GM23248 (cell line): ENCODE measurements around the gene FAM25G. TPM values are rescaled to one million over a fixed set of nuclear protein-coding genes. Genes with fewer than 3 reads are reported as not detected.
"Not testable (repeated sequence)": the region's sequence is repeated elsewhere in the genome, so short reads cannot be mapped to it uniquely, and the experiment has no call there.

ENCODE experiments used
- DNase-seq: peaks from one replicate; pipeline ENCODE4 v3.0.0-alpha.2; 2015
- H2AFZ ChIP-seq: fragments of 200-600 bp; sonication (generic); 2 replicates; pipeline ENCODE4 v1.6.1; 2016; ENCODE audit warnings: antibody characterized with exemption
- H3F3A ChIP-seq: fragments of 200-600 bp; sonication (generic); 2 replicates; pipeline ENCODE4 v1.6.1; 2016; ENCODE audit warnings: mild to moderate bottlenecking, antibody characterized with exemption, mixed run types; ENCODE audit not compliant: insufficient read depth
- H3K27ac ChIP-seq: fragments of 200-600 bp; sonication (generic); 2 replicates; pipeline ENCODE4 v1.5.1; 2016; ENCODE audit warnings: mild to moderate bottlenecking
- H3K27me3 ChIP-seq: fragments of 200-600 bp; sonication (generic); replicated peaks from 2 replicates; pipeline ENCODE4 v1.6.1; 2016; ENCODE audit warnings: mild to moderate bottlenecking; ENCODE audit not compliant: insufficient read depth
- H3K36me3 ChIP-seq: fragments of 200-600 bp; sonication (generic); 2 replicates; pipeline ENCODE4 v1.6.1; 2016; ENCODE audit warnings: low read depth, mild to moderate bottlenecking
- H3K4me1 ChIP-seq: fragments of 200-600 bp; sonication (generic); 2 replicates; pipeline ENCODE4 v1.6.1; 2016; ENCODE audit warnings: mild to moderate bottlenecking; ENCODE audit not compliant: insufficient read depth
- H3K4me2 ChIP-seq: fragments of 200-600 bp; sonication (generic); one replicate; pipeline ENCODE4 v1.6.1; 2016; ENCODE audit warnings: mild to moderate bottlenecking; ENCODE audit not compliant: unreplicated experiment
- H3K4me3 ChIP-seq: fragments of 200-600 bp; sonication (generic); 2 replicates; pipeline ENCODE4 v1.5.1; 2016; ENCODE audit warnings: mild to moderate bottlenecking
- H3K79me2 ChIP-seq: fragments of 200-600 bp; sonication (generic); 2 replicates; pipeline ENCODE4 v1.6.1; 2016; ENCODE audit warnings: mild to moderate bottlenecking; ENCODE audit not compliant: insufficient read depth
- H3K9ac ChIP-seq: fragments of 200-600 bp; sonication (generic); 2 replicates; pipeline ENCODE4 v1.6.1; 2016; ENCODE audit warnings: mild to moderate bottlenecking
- H3K9me2 ChIP-seq: fragments of 200-600 bp; sonication (generic); 2 replicates; pipeline ENCODE4 v1.6.1; 2016; ENCODE audit warnings: mixed run types, mild to moderate bottlenecking, moderate library complexity; ENCODE audit not compliant: insufficient read depth
- H3K9me3 ChIP-seq: fragments of 200-600 bp; sonication (generic); one replicate; pipeline ENCODE4 v1.6.1; 2017; ENCODE audit warnings: low read depth
- H4K20me1 ChIP-seq: fragments of 200-600 bp; sonication (generic); 2 replicates; pipeline ENCODE4 v1.6.0; 2016; ENCODE audit not compliant: insufficient read depth
- WGBS, 2 experiments: methylation state at CpG; one replicate each; pipeline ENCODE4 v1.1.6; 2015 to 2017; ENCODE audit warnings: low lambda C conversion rate in 2 of 2, low coverage in 1 of 2; ENCODE audit errors: missing lambda C conversion rate in 2 of 2; 5-methylcytosine and 5-hydroxymethylcytosine counted together
- in situ Hi-C: fragments of 300-500 bp; cut with MboI; formaldehyde crosslinking; loops from 2 replicates; pipeline ENCODE4 v1.15.0; 2020
- polyA plus RNA-seq: library from polyadenylated mRNA; unstranded; fragments of >200 nt; fragmentation: Nextera tagmentation; extraction: Ambion mirVana; gene quantifications from 2 replicates; pipeline ENCODE4 v1.2.1, GENCODE V29; 2016
- total RNA-seq: library from RNA; depleted of rRNA; stranded (reverse); fragments of >200 nt; shearing (Covaris generic); gene quantifications from 2 replicates; pipeline ENCODE4 v1.2.3, GENCODE V29; 2014

The FAM25G gene
- total and polyA plus RNA-seq, 2 experiments from 2014 or later = 1.1 TPM; not detected in 1

DNA sequence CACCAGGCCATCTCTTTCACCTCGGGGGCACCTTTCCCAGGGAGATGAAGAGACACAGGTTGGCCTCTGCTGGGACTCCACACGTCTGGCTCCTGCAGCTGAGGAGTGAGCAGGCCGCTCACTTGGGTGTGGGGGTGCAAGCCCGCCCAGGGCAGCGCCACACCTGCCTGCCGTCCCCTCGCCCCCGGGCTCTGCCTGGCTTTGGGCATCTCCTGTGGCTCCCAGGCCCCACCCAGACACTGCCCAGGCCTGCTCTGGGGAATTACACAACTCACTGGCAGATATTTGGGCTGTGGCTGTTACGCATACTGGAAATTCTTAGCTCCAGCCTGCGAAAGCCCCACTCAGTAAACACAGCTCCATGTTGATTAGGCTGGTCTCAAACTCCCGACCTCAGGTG, 7.6 kb downstream of the FAM25G start, which contains the start of gene ANXA8:
Gene ANXA8, minus strand, starts transcription at position 193 of the 400 bp plus-strand sequence. Its CDS starts 182 bp downstream, at position 11.
- WGBS, 2 experiments = 80 to 87% methylated on average over 3 to 8 of the region's 11 CpGs
- H3F3A ChIP-seq, in situ Hi-C loops, H3K4me1 ChIP-seq, H2AFZ ChIP-seq, DNase-seq, H3K9me3 ChIP-seq, H4K20me1 ChIP-seq, H3K9me2 ChIP-seq, H3K27me3 ChIP-seq, H3K27ac ChIP-seq, H3K79me2 ChIP-seq, H3K4me2 ChIP-seq, H3K36me3 ChIP-seq, H3K9ac ChIP-seq, H3K4me3 ChIP-seq: not testable (repeated sequence)

GRCh38 chr10:47482367-47482766, 9.1 kb downstream of the FAM25G start:
- H3K9me2 ChIP-seq, H3F3A ChIP-seq, H4K20me1 ChIP-seq, H3K4me1 ChIP-seq, H3K79me2 ChIP-seq, H3K36me3 ChIP-seq, H3K4me2 ChIP-seq, in situ Hi-C loops, DNase-seq, H3K9me3 ChIP-seq, H3K4me3 ChIP-seq, H3K9ac ChIP-seq, H3K27me3 ChIP-seq, H2AFZ ChIP-seq: not testable (repeated sequence)
- no CpG with 5 or more reads among the region's 1 CpG for WGBS, 2 experiments
- 0 out of 2 replicates have a peak overlapping the region, but pooled peaks have one; percentile 92 for H3K27ac ChIP-seq

- H3K79me2 ChIP-seq, H3K4me2 ChIP-seq, H3F3A ChIP-seq, H3K9me3 ChIP-seq, in situ Hi-C loops, H3K36me3 ChIP-seq, H3K4me1 ChIP-seq, H3K9me2 ChIP-seq, H4K20me1 ChIP-seq, H3K27me3 ChIP-seq, H2AFZ ChIP-seq, H3K4me3 ChIP-seq: not testable (repeated sequence)
- DNase-seq = peak; percentile 29
- WGBS, 2 experiments = 74 to 76% methylated on average over 5 of the region's 6 CpGs
- peak overlapping the region; percentile 92 for H3K27ac ChIP-seq
- H3K9ac ChIP-seq = peak overlapping the region; percentile 70
Observed at GRCh38 chr10:47481768-47482181, 9.7 kb downstream of the FAM25G start.

DNA sequence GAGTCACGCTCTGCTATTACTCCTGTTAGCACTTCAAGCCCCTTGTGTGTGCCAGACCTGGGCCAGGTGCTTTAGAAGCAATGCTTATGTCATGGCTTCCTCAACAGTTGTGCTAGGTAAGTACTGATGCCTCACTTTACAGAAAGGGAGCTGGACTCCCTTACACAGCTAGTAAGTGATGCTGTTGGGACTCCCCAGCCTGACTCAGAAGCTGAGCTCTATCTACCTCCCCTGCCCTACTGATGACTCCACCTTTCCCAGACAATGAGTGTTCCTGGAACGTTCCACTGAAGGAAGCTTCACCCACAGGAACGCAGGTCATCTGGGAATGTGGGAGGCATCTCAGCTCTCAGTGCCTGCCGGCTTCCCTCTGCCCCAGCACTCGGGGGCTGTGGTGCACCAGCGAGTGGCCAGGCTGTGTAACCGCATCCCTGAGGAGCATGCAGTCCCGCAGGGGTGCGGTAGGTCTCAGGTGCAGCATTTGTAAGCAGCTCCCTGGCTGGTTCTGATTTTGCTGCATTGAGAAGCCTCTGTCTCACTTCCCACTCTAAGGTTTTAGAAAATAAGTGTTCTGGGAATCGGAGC, 10.2 kb downstream of the FAM25G start:
- not testable (repeated sequence) for H3K79me2 ChIP-seq

DNA sequence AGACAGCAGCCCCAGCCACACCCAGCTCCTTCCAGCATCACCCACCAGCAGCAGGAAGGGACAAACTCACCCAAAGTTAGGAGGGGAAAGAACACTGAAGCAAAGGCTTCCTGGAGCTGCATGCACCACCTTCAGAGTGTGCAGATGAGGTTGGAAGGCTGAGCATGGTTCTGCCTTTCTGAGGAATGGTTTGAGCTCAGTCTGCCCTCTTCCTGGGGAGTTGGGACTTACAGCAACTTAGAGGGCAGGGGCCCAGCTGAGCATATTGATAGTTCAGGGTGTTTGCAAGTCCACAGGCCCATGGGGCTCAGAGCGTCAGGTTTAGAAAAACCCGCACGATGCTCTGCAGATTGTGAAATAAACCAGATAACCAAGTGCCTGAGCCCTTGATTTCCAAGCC, 11.4 kb downstream of the FAM25G start:
- H4K20me1 ChIP-seq, H2AFZ ChIP-seq, in situ Hi-C loops, H3K36me3 ChIP-seq, H3K27me3 ChIP-seq, H3K9me3 ChIP-seq, DNase-seq, H3K4me1 ChIP-seq, H3K4me3 ChIP-seq, H3K79me2 ChIP-seq, H3K9me2 ChIP-seq, H3K9ac ChIP-seq, H3K27ac ChIP-seq, H3K4me2 ChIP-seq, H3F3A ChIP-seq: not testable (repeated sequence)
- 7 to 20% methylated on average over 1 to 2 of the region's 3 CpGs for WGBS, 2 experiments

More for the DNA sequence above, 10.2 kb downstream of the FAM25G start:
- H3K27me3 ChIP-seq, H3K4me1 ChIP-seq, H3K36me3 ChIP-seq, H3K4me3 ChIP-seq, H3F3A ChIP-seq, H3K4me2 ChIP-seq, H3K9me3 ChIP-seq, H3K9me2 ChIP-seq, H2AFZ ChIP-seq, in situ Hi-C loops, H4K20me1 ChIP-seq: not testable (repeated sequence)
- peak; percentile 77 for DNase-seq
- Histone ChIP-seq H3K9ac (peak overlapping the region; percentile 70), H3K27ac (peak overlapping the region; percentile 92)
- WGBS, 2 experiments = 34 to 45% methylated on average over 6 of the region's 10 CpGs

DNA sequence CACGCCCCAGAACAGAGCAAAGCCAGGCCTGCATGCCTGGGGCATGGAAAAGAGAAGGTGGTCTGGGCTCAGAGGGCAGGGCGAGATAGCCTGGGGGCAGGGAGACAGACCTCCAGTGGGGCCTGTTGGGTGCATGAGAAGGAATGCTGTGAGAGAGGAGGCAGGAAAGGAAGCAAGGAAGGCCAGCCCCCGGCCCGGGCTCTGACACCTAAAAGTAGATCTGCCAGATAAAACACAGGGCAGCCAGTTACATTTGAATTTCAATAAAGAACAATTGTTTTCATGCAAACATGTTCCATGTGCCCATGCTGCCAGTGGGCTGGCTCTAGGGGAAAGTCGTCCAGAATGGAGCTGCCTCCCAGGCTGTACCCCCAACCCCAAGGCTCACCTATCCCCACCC, 13.4 kb downstream of the FAM25G start:
- DNase-seq, H3F3A ChIP-seq, H3K4me2 ChIP-seq, H3K36me3 ChIP-seq, H3K4me1 ChIP-seq, H3K9me2 ChIP-seq, H4K20me1 ChIP-seq, H3K4me3 ChIP-seq, H2AFZ ChIP-seq, H3K79me2 ChIP-seq, in situ Hi-C loops, H3K9me3 ChIP-seq, H3K27ac ChIP-seq, H3K27me3 ChIP-seq, H3K9ac ChIP-seq: not testable (repeated sequence)
- 84 to 100% methylated on average over 2 to 4 of the region's 5 CpGs for WGBS, 2 experiments

DNA sequence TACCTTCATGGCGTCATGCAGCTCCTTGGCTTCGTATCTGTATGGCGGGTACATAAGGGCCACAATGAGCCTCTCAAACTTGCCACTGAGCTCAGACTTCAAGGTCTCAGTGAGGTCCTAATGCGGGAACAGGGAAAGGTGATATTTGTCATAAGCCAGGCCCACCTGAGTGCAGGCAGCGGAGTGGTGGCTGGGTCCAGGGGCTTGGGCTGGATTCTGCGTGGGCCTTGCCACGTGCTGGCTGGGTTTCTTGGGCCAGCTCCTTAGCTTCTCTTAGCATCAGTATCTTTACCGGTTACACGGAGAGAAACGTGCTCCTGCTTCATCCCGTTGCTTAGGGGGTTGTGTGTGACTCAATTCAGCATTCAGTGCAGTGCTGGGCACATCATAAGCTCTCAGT, 14.4 kb downstream of the FAM25G start:
- H3K4me1 ChIP-seq, H3K27me3 ChIP-seq, H3K36me3 ChIP-seq, H4K20me1 ChIP-seq, H2AFZ ChIP-seq, in situ Hi-C loops, H3F3A ChIP-seq, H3K79me2 ChIP-seq, H3K9me2 ChIP-seq, H3K4me3 ChIP-seq, H3K4me2 ChIP-seq, DNase-seq, H3K9me3 ChIP-seq, H3K9ac ChIP-seq, H3K27ac ChIP-seq: not testable (repeated sequence)
- WGBS, 2 experiments = 100% methylated on average over 6 to 7 of the region's 11 CpGs

DNA sequence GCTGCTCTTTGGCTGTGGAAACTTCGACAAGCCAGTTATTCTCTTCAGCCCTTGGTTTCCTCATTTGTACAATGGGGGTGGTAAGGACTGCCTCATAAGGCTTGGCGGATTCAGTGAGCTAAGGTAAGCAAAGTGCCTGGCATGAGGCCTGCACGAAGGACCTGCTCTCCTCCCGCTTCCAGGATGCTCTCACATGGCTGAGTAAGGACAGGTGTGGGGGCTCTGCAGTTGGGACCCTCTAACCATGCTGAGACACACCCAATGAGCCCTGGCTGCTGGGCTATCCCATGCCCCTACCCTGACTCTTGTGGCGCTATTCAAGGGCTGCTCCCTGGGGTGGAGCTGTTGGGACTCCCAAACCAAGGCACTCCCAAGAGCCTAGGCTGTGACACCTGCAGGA, 16.4 kb downstream of the FAM25G start:
- H3K9ac ChIP-seq, H3K27ac ChIP-seq, H4K20me1 ChIP-seq, H3K27me3 ChIP-seq, in situ Hi-C loops, H3K79me2 ChIP-seq, H3K9me3 ChIP-seq, H3F3A ChIP-seq, H3K4me2 ChIP-seq, H3K4me1 ChIP-seq, H2AFZ ChIP-seq, H3K9me2 ChIP-seq, H3K36me3 ChIP-seq, H3K4me3 ChIP-seq, DNase-seq: not testable (repeated sequence)
- 90 to 93% methylated on average over 4 to 5 of the region's 5 CpGs for WGBS, 2 experiments
